ENCODE measurements around the gene TRNP1. TPM values are rescaled to one million over a fixed set of nuclear protein-coding genes. Genes with fewer than 3 reads are reported as not detected.

Gene TRNP1
- total RNA-seq, 1 experiment from 2014 or later = 7.9 TPM

DNA sequence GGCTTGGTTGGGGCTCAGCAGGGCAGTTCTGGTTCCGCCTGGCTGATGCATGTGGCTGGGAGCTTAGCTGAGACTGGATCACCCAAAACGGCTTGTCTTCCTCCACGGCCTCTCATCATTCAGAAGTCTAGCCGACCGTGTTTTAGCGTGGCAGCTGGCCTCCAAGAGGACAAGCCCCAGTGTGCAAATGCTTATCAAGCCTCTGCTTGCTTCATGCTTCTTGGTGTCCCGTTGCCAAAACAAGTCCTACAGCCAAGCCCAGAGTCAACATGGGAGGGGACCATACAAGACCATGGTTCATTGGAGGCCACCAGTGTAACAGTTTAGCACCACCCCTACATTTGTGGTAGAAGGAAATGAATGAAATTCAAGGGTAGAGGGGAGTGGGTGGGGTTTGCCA lies 22.7 kb upstream of the TRNP1 start:
- Histone ChIP-seq H3K4me2 (no peak overlapping the region), H3K4me1 (replicated peaks; ENCODE audit: insufficient read depth) (no peaks in the 10 kb centered on the region), H3K27me3 (ENCODE audit: insufficient read depth, low read depth) (no peaks in the 10 kb centered on the region), H2AFZ (no peak overlapping the region), H3K36me3 (ENCODE audit: low read depth) (no peaks in the 10 kb centered on the region), H3K4me3 (no peak overlapping the region), H3K79me2 (ENCODE audit: low read depth) (no peaks in the 10 kb centered on the region), H3K27ac (no peak overlapping the region), H3K9me2 (ENCODE audit: insufficient read depth) (no peaks in the 10 kb centered on the region), H3F3A (ENCODE audit: insufficient read depth, low read depth) (no peaks in the 10 kb centered on the region; the same call in 1 of the 2 replicates), H3K9me3 (ENCODE audit: insufficient read depth, low read depth) (no peaks in the 10 kb centered on the region), H4K20me1 (ENCODE audit: insufficient read depth) (no peaks in the 10 kb centered on the region)
- intact Hi-C loops (cut with micrococcal nuclease; ENCODE audit: unreplicated experiment) = no loop called here
- ChIA-PET POLR2A (ENCODE audit: unreplicated experiment) (interaction anchor here (0.7 kb wide), 1 partner anchor 121 kb away, joined by 3 read pairs; no protein-coding TSS in a partner anchor), CTCF (no interaction called here)
- no peak for TF ChIP-seq EZH2 (IDR thresholded peaks at IDR 0.05; ENCODE audit: low read depth)
- TF ChIP-seq CTCF (conservative IDR thresholded peaks at IDR 0.05) = no peak
- no TSS peak for BruUV-seq (replicated peaks)
- DNase-seq = peak in 1 of 2 experiments; percentile 44

DNA sequence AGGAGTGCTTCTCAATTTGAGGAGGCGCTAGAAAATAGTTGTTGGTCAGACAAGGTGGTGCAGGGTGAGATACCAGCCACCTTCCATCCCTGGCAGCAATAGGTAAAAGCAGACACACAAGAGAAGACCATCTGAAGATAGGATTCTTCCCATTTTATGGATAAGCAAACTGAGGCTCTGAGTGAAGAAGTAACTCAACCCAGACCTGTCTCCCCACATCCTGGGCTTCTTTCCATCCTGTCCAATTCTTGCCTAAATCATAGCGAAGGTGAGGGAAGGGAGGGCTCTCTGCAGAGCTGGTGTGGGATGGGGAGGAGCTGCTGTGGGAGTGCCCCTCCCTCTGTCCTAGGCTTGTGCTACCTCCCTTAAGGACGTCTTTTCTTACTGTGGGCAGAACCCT lies 21.9 kb upstream of the TRNP1 start:
- no peak overlapping the region for H3K27ac ChIP-seq
- ChIA-PET CTCF (interaction anchor here (0.5 to 0.8 kb wide), 3 partner anchors 10 to 709 kb away, joined by 3 to 9 read pairs (median 4); no protein-coding TSS in a partner anchor), POLR2A (ENCODE audit: unreplicated experiment) (no interaction called here)
- no peak overlapping the region for H3K4me2 ChIP-seq
- no peaks in the 10 kb centered on the region for H3K36me3 ChIP-seq (ENCODE audit: low read depth)
- H3K9me2 ChIP-seq (ENCODE audit: insufficient read depth) = no peaks in the 10 kb centered on the region
- no peaks in the 10 kb centered on the region for H3K9me3 ChIP-seq (ENCODE audit: insufficient read depth, low read depth)
- H3K4me3 ChIP-seq = no peak overlapping the region
- no peaks in the 10 kb centered on the region for H3K79me2 ChIP-seq (ENCODE audit: low read depth)
- no peak for TF ChIP-seq CTCF (conservative IDR thresholded peaks at IDR 0.05)
- no peak for TF ChIP-seq EZH2 (IDR thresholded peaks at IDR 0.05; ENCODE audit: low read depth)
- H3K27me3 ChIP-seq (ENCODE audit: insufficient read depth, low read depth) = no peaks in the 10 kb centered on the region
- H4K20me1 ChIP-seq (ENCODE audit: insufficient read depth) = no peaks in the 10 kb centered on the region
- H3F3A ChIP-seq (ENCODE audit: insufficient read depth, low read depth) = no peaks in the 10 kb centered on the region
- H3K4me1 ChIP-seq (replicated peaks; ENCODE audit: insufficient read depth) = no peaks in the 10 kb centered on the region
- no peak for DNase-seq
- no TSS peak for BruUV-seq (replicated peaks)
- intact Hi-C loops (cut with micrococcal nuclease; ENCODE audit: unreplicated experiment) = no loop called here
- no peak overlapping the region for H2AFZ ChIP-seq

GRCh38 chr1:26972390-26972789 lies 21.1 kb upstream of the TRNP1 start:
- Histone ChIP-seq H3K4me2 (no peak overlapping the region), H3K79me2 (ENCODE audit: low read depth) (no peaks in the 10 kb centered on the region), H3K27me3 (ENCODE audit: insufficient read depth, low read depth) (no peaks in the 10 kb centered on the region), H4K20me1 (ENCODE audit: insufficient read depth) (no peaks in the 10 kb centered on the region), H2AFZ (no peak overlapping the region), H3K9me3 (ENCODE audit: insufficient read depth, low read depth) (no peaks in the 10 kb centered on the region), H3K27ac (no peak overlapping the region), H3F3A (ENCODE audit: insufficient read depth, low read depth) (no peaks in the 10 kb centered on the region), H3K4me3 (no peak overlapping the region), H3K36me3 (ENCODE audit: low read depth) (no peaks in the 10 kb centered on the region), H3K4me1 (replicated peaks; ENCODE audit: insufficient read depth) (no peaks in the 10 kb centered on the region), H3K9me2 (ENCODE audit: insufficient read depth) (no peaks in the 10 kb centered on the region)
- ChIA-PET POLR2A (ENCODE audit: unreplicated experiment) (interaction anchor here (0.7 kb wide), 1 partner anchor 86 kb away, joined by 4 read pairs; no protein-coding TSS in a partner anchor), CTCF (interaction anchor here (0.5 kb wide), 2 partner anchors 48 to 708 kb away, joined by 4 to 9 read pairs; no protein-coding TSS in a partner anchor)
- DNase-seq = no peak
- intact Hi-C loops (cut with micrococcal nuclease; ENCODE audit: unreplicated experiment) = no loop called here
- BruUV-seq (replicated peaks) = no TSS peak
- TF ChIP-seq EZH2 (IDR thresholded peaks at IDR 0.05; ENCODE audit: low read depth) (no peak), CTCF (conservative IDR thresholded peaks at IDR 0.05) (no peak)

Data from PC-9 (cell line).